Upper lobe of right lung (tissue), 1 donor: ENCODE results near the gene MYO1F. TPM values are rescaled to one million over a fixed set of nuclear protein-coding genes. Genes with fewer than 3 reads are reported as not detected.

ENCODE experiments used
- ATAC-seq: fragments of 200-7000 bp; cut with Tn5 transposase; one replicate; pipeline ENCODE4 v1.9.1; 2020; ENCODE audit warnings: mild to moderate bottlenecking, moderate library complexity
- DNase-seq: peaks from one replicate; pipeline ENCODE4 v3.0.0-alpha.2; 2020
- H3K27ac ChIP-seq: fragments of 200-600 bp; one replicate; pipeline ENCODE4 v1.8.0; 2022
- H3K27me3 ChIP-seq: fragments of 200-600 bp; one replicate; pipeline ENCODE4 v1.8.0; 2022; ENCODE audit warnings: mild to moderate bottlenecking
- H3K36me3 ChIP-seq: fragments of 200-600 bp; one replicate; pipeline ENCODE4 v1.8.0; 2022
- H3K4me1 ChIP-seq: fragments of 200-600 bp; one replicate; pipeline ENCODE4 v1.8.0; 2022
- H3K4me3 ChIP-seq: fragments of 200-600 bp; one replicate; pipeline ENCODE4 v1.8.0; 2022; ENCODE audit warnings: mild to moderate bottlenecking
- H3K9me3 ChIP-seq: fragments of 200-600 bp; one replicate; pipeline ENCODE4 v1.8.0; 2022
- intact Hi-C: fragments of 100-400 bp; cut with DNase I; formaldehyde crosslinking; loops from one replicate; pipeline ENCODE4 v1.11.0; 2022
- total RNA-seq: library from RNA; stranded (reverse); fragmentation: NEBNext Ultra II Directional; extraction: Animal tissue kit (Norgen Biotek cat#: 25700); gene quantifications from one replicate; pipeline ENCODE4 v1.2.1, GENCODE V29; 2021
- TF ChIP-seq, protein P1 (sequence below): fragments of 200-600 bp; IDR thresholded peaks from one replicate; pipeline ENCODE4 v1.8.0; 2022; ENCODE audit warnings: antibody characterized with exemption
- donor health status: DM: no; HTN: yes; CAD: no; lungs with severe emphysema.

Gene MYO1F
- total RNA-seq, 1 donor from 2014 or later: 106 TPM

GRCh38 chr19:8552810-8553209, 24.4 kb downstream of the MYO1F start:
- no peak for ATAC-seq
- H3K4me1 ChIP-seq: no peaks in the 10 kb centered on the region

GRCh38 chr19:8550070-8550469, 27.2 kb downstream of the MYO1F start:
- H3K4me3 ChIP-seq: no peak overlapping the region
- ATAC-seq (no peak), DNase-seq (no peak)
- intact Hi-C loops: no loop called here
- TF ChIP-seq, protein P1, sequence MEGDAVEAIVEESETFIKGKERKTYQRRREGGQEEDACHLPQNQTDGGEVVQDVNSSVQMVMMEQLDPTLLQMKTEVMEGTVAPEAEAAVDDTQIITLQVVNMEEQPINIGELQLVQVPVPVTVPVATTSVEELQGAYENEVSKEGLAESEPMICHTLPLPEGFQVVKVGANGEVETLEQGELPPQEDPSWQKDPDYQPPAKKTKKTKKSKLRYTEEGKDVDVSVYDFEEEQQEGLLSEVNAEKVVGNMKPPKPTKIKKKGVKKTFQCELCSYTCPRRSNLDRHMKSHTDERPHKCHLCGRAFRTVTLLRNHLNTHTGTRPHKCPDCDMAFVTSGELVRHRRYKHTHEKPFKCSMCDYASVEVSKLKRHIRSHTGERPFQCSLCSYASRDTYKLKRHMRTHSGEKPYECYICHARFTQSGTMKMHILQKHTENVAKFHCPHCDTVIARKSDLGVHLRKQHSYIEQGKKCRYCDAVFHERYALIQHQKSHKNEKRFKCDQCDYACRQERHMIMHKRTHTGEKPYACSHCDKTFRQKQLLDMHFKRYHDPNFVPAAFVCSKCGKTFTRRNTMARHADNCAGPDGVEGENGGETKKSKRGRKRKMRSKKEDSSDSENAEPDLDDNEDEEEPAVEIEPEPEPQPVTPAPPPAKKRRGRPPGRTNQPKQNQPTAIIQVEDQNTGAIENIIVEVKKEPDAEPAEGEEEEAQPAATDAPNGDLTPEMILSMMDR: no peak
- H3K4me1 ChIP-seq: no peaks in the 10 kb centered on the region
- H3K9me3 ChIP-seq: no peaks in the 10 kb centered on the region
- peaks cover 26% of the 10 kb centered on the region for H3K36me3 ChIP-seq
- no peaks in the 10 kb centered on the region for H3K27me3 ChIP-seq
- H3K27ac ChIP-seq: no peak overlapping the region

More at GRCh38 chr19:8552810-8553209, 24.4 kb downstream of the MYO1F start:
- H3K36me3 ChIP-seq: peaks cover 16% of the 10 kb centered on the region
- no peaks in the 10 kb centered on the region for H3K9me3 ChIP-seq
- DNase-seq: no peak
- no peaks in the 10 kb centered on the region for H3K27me3 ChIP-seq
- H3K27ac ChIP-seq: no peak overlapping the region
- TF ChIP-seq, protein P1: no peak
- no peak overlapping the region for H3K4me3 ChIP-seq
- intact Hi-C loops: no loop called here

- TF ChIP-seq, protein P1: no peak
- H3K27ac ChIP-seq: no peak overlapping the region
- ATAC-seq: no peak
- peaks cover 14% of the 10 kb centered on the region for H3K36me3 ChIP-seq
- DNase-seq: no peak
- no peaks in the 10 kb centered on the region for H3K27me3 ChIP-seq
- no peaks in the 10 kb centered on the region for H3K9me3 ChIP-seq
- H3K4me1 ChIP-seq: no peaks in the 10 kb centered on the region
- intact Hi-C loops: no loop called here
- H3K4me3 ChIP-seq: no peak overlapping the region
Measured at GRCh38 chr19:8545743-8546142, 31.5 kb downstream of the MYO1F start.

DNA sequence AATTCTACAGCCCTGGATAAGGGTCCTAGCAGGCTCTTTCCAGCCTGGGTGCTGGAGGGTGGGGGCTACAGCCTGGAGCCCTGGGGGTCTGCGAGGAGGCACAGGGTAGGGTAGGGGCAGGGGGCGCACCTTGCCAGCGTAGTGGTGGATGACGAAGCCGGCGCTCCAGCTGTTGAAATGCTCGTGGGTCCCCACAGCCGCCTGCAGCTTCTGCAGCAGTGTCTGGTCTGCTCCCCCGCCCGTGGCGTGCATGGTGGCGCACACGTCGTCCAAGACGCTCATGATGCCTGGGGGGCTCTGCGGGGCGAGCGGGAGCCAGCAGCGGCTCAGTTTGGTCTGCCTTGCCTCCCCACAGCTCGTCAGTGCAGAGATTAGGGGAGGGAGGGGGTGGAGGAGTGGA, 33.1 kb downstream of the MYO1F start:
- no peak overlapping the region for H3K4me3 ChIP-seq
- TF ChIP-seq, protein P1: no peak
- ATAC-seq (no peak), DNase-seq (no peak)
- intact Hi-C loops: no loop called here
- no peaks in the 10 kb centered on the region for H3K4me1 ChIP-seq
- no peaks in the 10 kb centered on the region for H3K9me3 ChIP-seq
- no peaks in the 10 kb centered on the region for H3K27me3 ChIP-seq
- peaks cover 14% of the 10 kb centered on the region for H3K36me3 ChIP-seq
- H3K27ac ChIP-seq: no peak overlapping the region

GRCh38 chr19:8539621-8540149, 37.6 kb downstream of the MYO1F start:
- TF ChIP-seq, protein P1: no peak
- no peak overlapping the region for H3K27ac ChIP-seq
- H3K4me3 ChIP-seq: no peak overlapping the region
- intact Hi-C loops: no loop called here
- peaks cover 5% of the 10 kb centered on the region for H3K36me3 ChIP-seq
- no peaks in the 10 kb centered on the region for H3K27me3 ChIP-seq
- no peak for ATAC-seq
- no peaks in the 10 kb centered on the region for H3K9me3 ChIP-seq
- DNase-seq: no peak
- no peaks in the 10 kb centered on the region for H3K4me1 ChIP-seq

DNA sequence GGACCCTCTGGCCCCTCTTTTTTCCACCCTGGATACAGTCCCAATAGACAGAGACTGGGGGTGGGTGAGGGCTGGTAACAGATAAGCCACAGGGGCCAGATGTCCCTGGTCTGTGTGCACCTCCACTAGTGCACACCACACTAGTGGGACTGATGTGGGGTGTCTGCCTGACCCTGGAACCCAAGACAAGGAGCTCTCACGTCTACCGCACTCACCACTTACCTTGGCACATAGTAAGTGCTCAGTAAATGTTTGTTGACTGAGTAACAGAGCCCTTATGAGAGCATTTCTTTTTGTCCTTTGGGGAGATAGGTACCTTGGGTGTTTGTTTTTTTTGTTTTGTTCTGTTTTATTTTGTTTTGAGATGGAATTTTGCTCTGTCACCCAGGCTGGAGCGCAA, 40.1 kb downstream of the MYO1F start:
- peaks cover 5% of the 10 kb centered on the region for H3K36me3 ChIP-seq
- no peaks in the 10 kb centered on the region for H3K4me1 ChIP-seq
- H3K4me3 ChIP-seq: no peak overlapping the region
- TF ChIP-seq, protein P1: no peak
- H3K9me3 ChIP-seq: no peaks in the 10 kb centered on the region
- H3K27ac ChIP-seq: no peak overlapping the region
- H3K27me3 ChIP-seq: no peaks in the 10 kb centered on the region
- intact Hi-C loops: no loop called here
- DNase-seq: no peak
- peak; percentile 6 for ATAC-seq
